K562 (cell line): ENCODE measurements around the gene USP11. TPM values are rescaled to one million over a fixed set of nuclear protein-coding genes. Genes with fewer than 3 reads are reported as not detected.

Experiments used
- CAMTA2 ChIP-seq: fragments of 250-450 bp; sonication (Bioruptor Pico); conservative IDR thresholded peaks from 2 replicates; pipeline ENCODE4 v1.5.1; 2022
- CTCFL ChIP-seq: IDR thresholded peaks from 2 replicates; pipeline ENCODE4 v1.6.1; 2011; ENCODE audit warnings: borderline replicate concordance, low read depth, mild to moderate bottlenecking, moderate library complexity, low read length; ENCODE audit not compliant: insufficient read depth, poor library complexity, severe bottlenecking
- CUX1 ChIP-seq: fragments of 200-800 bp; sonication (Bioruptor generic); IDR thresholded peaks from 2 replicates; pipeline ENCODE4 v1.6.1; 2016; ENCODE audit warnings: missing genetic modification characterization, missing compliant biosample characterization
- ESRRB ChIP-seq: fragments of 250-450 bp; sonication (Bioruptor Pico); IDR thresholded peaks from 2 replicates; pipeline ENCODE4 v1.5.0; 2020; ENCODE audit warnings: mild to moderate bottlenecking, moderate library complexity, borderline replicate concordance
- FOXA3 ChIP-seq, 2 experiments: fragments of 450-650 bp in 1 of 2; sonication (generic) in 1 of 2; formaldehyde crosslinking; IDR thresholded peaks in 1 of 2; conservative IDR thresholded peaks in 1 of 2; 2 replicates each; pipeline versions ENCODE4 v1.4.0 to v1.8.0; 2020 to 2022; ENCODE audit warnings: mild to moderate bottlenecking in 2 of 2, missing genetic modification reagents in 1 of 2
- MBD2 ChIP-seq: sonication (generic); IDR thresholded peaks from 2 replicates; pipeline ENCODE4 v1.6.1; 2016; ENCODE audit warnings: low read depth, borderline replicate concordance
- MYC ChIP-seq, 2 experiments: fragments of 250-450 bp in 1 of 2; sonication (Bioruptor Pico) in 1 of 2; IDR thresholded peaks; 2 replicates each; pipeline versions ENCODE4 v1.5.1 to v1.6.1; 2012 to 2021; ENCODE audit warnings: low read depth in 2 of 2, borderline replicate concordance in 1 of 2, improper control_type of control experiment in 1 of 2, low read length in 1 of 2, mild to moderate bottlenecking in 1 of 2, moderate library complexity in 1 of 2
- NFYB ChIP-seq: IDR thresholded peaks from 2 replicates; pipeline ENCODE4 v1.6.1; 2011; ENCODE audit warnings: mild to moderate bottlenecking, moderate library complexity; ENCODE audit not compliant: insufficient read length; ENCODE audit errors: extremely low read depth
- NR2F6 ChIP-seq: fragments of 450-650 bp; formaldehyde crosslinking; IDR thresholded peaks from 2 replicates; pipeline ENCODE4 v1.4.0; 2020; ENCODE audit warnings: mild to moderate bottlenecking
- PHF8 ChIP-seq: fragments of 200-600 bp; sonication (generic); IDR thresholded peaks from 2 replicates; pipeline ENCODE4 v1.6.1; 2012; ENCODE audit warnings: mixed run types, mild to moderate bottlenecking, inconsistent platforms, low read length, moderate library complexity, borderline replicate concordance
- RBM14 ChIP-seq: fragments of 200-400 bp; formaldehyde crosslinking; IDR thresholded peaks from 2 replicates; pipeline ENCODE4 v1.6.1; 2018; ENCODE audit warnings: low read depth, mild to moderate bottlenecking, low read length, moderate library complexity, borderline replicate concordance; ENCODE audit not compliant: insufficient read depth
- SMARCA4 ChIP-seq: fragments of 450-650 bp; IDR thresholded peaks from 2 replicates; pipeline ENCODE4 v1.6.1; 2016
- TBP ChIP-seq: optimal IDR thresholded peaks from 2 replicates; pipeline ENCODE3; 2011; ENCODE audit warnings: low read depth, low read length, improper control_type of control experiment
- polyA plus RNA-seq, 8 experiments: library from polyadenylated mRNA; depleted of rRNA in 4 of 8; stranded (reverse) in 5 of 8; unstranded in 3 of 8; fragments of >200 nt; fragmentation: Nextera tagmentation in 2 of 8; fragmentation: Illumina TruSeq in 1 of 8; extraction: Ambion mirVana in 2 of 8; extraction: Trizol in 1 of 8; gene quantifications; 2 replicates each; pipeline versions ENCODE4 v1.2.1 to v1.2.3, GENCODE V29; 2011 to 2014; ENCODE audit warnings: inconsistent platforms in 1 of 8, missing spikeins in 1 of 8
- total RNA-seq, 7 experiments: library from RNA; depleted of rRNA in 6 of 7; stranded (reverse); fragments of >200 nt in 6 of 7; fragmentation: Illumina TruSeq in 2 of 7; extraction: Trizol in 2 of 7; gene quantifications; 2 replicates each; pipeline versions ENCODE4 v1.2.1 to v1.2.3, GENCODE V29; 2011 to 2021; ENCODE audit warnings: low replicate concordance in 1 of 7

Gene USP11
- total and polyA plus RNA-seq, 9 of the 15 experiments (the other 6 are each of a cell fraction or from before 2014, with no cell fraction given) = 2.5 to 29.0 (median 11.7) TPM

- TF ChIP-seq SMARCA4 (no peak), CAMTA2 (no peak), CTCFL (no peak), MYC (IDR thresholded peaks at IDR 0.05; ENCODE audit: low read depth, low read length) (peak; percentile 17; the same call in 1 of the 2 replicates), MYC (CRISPR knock-in tag; IDR thresholded peaks at IDR 0.05; ENCODE audit: borderline replicate concordance, low read depth) (no peak), ESRRB (CRISPR knock-in tag) (no peak), PHF8 (no peak), CUX1 (no peak), FOXA3 (CRISPR knock-in tag; conservative IDR thresholded peaks at IDR 0.05 in 1 of 2, IDR thresholded peaks at IDR 0.05 in 1 of 2) (no peak), MBD2 (no peak), NR2F6 (no peak), TBP (peak; percentile 42), NFYB (peak; percentile 28), RBM14 (no peak)
Measured at GRCh38 chrX:47217852-47218279, 14.9 kb upstream of the USP11 start (continued).
